ENCODE results near the gene CTNNA3.
"Not testable (repeated sequence)": the region's sequence is repeated elsewhere in the genome, so short reads cannot be mapped to it uniquely, and the experiment has no call there.

The CTNNA3 gene

DNA sequence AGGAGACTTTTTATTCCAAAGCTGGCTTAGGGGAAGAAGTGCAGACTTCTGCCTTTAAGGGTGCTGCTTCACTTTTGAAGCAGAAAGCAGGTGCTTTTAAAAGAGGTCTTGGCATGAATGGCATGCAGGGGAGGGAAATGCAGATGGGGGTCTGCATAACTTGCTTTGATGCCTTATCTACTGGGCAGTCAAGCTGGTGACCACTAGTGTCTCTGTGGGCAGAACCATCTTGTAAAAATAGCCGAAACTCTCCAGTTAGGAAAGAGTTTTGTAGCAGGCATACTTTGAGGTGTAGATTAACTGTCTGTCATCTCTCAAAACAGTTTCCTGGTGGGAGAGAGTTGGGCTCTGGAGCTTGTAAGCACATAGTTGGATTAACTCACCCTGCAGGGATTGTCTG is 9.9 kb upstream of the CTNNA3 start:
- no peaks in the 10 kb centered on the region for H3K36me3 ChIP-seq
- no peak overlapping the region for H3K4me3 ChIP-seq (ENCODE audit: low read depth, low read length)
- no peaks in the 10 kb centered on the region for H3K4me1 ChIP-seq
- H3K9me3 ChIP-seq, result no peaks in the 10 kb centered on the region
- no peak for DNase-seq
- H3K27me3 ChIP-seq, result no peaks in the 10 kb centered on the region
- TF ChIP-seq CTCF (IDR thresholded peaks at IDR 0.05; ENCODE audit: low read depth, low read length), result no peak

- H3K4me1 ChIP-seq; DNase-seq; H3K36me3 ChIP-seq; H3K4me3 ChIP-seq (ENCODE audit: low read depth, low read length); H3K9me3 ChIP-seq: not testable (repeated sequence)
- peaks cover 27% of the 10 kb centered on the region for H3K27me3 ChIP-seq
These were observed 3.7 kb upstream of the CTNNA3 start for GRCh38 chr10:67699613-67700270.

GRCh38 chr10:67698164-67698563 is 2.2 kb upstream of the CTNNA3 start:
- H3K4me3 ChIP-seq (ENCODE audit: low read depth, low read length), result no peak overlapping the region
- H3K9me3 ChIP-seq, result no peaks in the 10 kb centered on the region
- H3K27me3 ChIP-seq, result peaks cover 27% of the 10 kb centered on the region
- TF ChIP-seq CTCF (IDR thresholded peaks at IDR 0.05; ENCODE audit: low read depth, low read length), result no peak
- DNase-seq, result no peak
- H3K36me3 ChIP-seq, result no peaks in the 10 kb centered on the region
- H3K4me1 ChIP-seq, result no peaks in the 10 kb centered on the region

DNA sequence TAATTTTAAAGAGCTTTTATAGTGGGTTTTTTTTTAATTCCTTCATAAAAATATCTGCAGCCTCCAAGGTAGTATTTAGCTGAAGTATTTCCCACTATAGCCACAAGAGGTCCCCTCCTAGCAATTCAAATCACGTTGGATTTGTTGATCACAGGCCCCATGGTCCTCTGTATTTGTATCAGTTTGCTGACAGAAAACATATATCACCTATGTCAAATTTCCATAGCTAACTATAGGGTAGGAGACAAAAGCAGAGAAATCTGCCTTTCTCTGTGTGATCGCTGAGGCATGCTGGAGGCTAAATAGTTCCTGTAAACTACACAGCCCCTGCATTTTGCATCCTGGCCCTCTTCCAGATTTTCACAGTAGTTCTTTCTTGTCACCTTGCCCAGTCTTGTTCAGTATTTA is 1.7 kb upstream of the CTNNA3 start:
- no peaks in the 10 kb centered on the region for H3K9me3 ChIP-seq
- DNase-seq, result peak; percentile 12
- peak; percentile 70 for TF ChIP-seq CTCF (IDR thresholded peaks at IDR 0.05; ENCODE audit: low read depth, low read length)
- peaks cover 27% of the 10 kb centered on the region for H3K27me3 ChIP-seq
- H3K4me3 ChIP-seq (ENCODE audit: low read depth, low read length), result no peak overlapping the region
- H3K36me3 ChIP-seq, result no peaks in the 10 kb centered on the region
- no peaks in the 10 kb centered on the region for H3K4me1 ChIP-seq

DNA sequence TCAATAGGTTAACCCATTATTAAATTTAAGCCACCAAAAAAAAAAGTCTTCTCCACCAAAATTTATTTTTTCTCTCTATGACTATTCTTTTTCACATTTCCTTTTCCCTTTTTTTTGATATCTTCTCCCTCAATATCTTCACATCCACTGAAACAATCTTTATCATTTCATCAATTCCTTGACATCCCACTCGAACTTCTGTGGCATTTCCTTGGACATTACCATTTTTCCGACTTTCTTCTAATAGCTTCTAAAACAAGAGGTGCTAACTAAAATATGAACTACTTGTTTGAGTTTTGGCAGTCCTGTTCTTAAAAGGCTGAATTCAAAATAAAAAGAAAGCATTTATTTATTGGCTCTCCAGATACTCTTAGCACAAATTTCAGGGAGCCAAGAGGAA is 684 bp upstream of the CTNNA3 start:
- Histone ChIP-seq H3K36me3 (no peaks in the 10 kb centered on the region), H3K4me3 (ENCODE audit: low read depth, low read length) (no peak overlapping the region), H3K27me3 (peaks cover 27% of the 10 kb centered on the region), H3K4me1 (no peaks in the 10 kb centered on the region), H3K9me3 (no peaks in the 10 kb centered on the region)
- no peak for DNase-seq
- TF ChIP-seq CTCF (IDR thresholded peaks at IDR 0.05; ENCODE audit: low read depth, low read length), result no peak

GRCh38 chr10:67695555-67695954 is 440 bp downstream of the CTNNA3 start:
- no peak for TF ChIP-seq CTCF (IDR thresholded peaks at IDR 0.05; ENCODE audit: low read depth, low read length)
- DNase-seq, result no peak
- no peaks in the 10 kb centered on the region for H3K9me3 ChIP-seq

GRCh38 chr10:67691861-67692260 is 4.1 kb downstream of the CTNNA3 start:
- H3K27me3 ChIP-seq, result peaks cover 22% of the 10 kb centered on the region
- H3K4me3 ChIP-seq (ENCODE audit: low read depth, low read length); H3K36me3 ChIP-seq; H3K4me1 ChIP-seq; H3K9me3 ChIP-seq; DNase-seq: not testable (repeated sequence)

More at GRCh38 chr10:67695555-67695954, 440 bp downstream of the CTNNA3 start:
- H3K4me3 ChIP-seq (ENCODE audit: low read depth, low read length), result no peak overlapping the region
- no peaks in the 10 kb centered on the region for H3K36me3 ChIP-seq
- peaks cover 27% of the 10 kb centered on the region for H3K27me3 ChIP-seq
- no peaks in the 10 kb centered on the region for H3K4me1 ChIP-seq

DNA sequence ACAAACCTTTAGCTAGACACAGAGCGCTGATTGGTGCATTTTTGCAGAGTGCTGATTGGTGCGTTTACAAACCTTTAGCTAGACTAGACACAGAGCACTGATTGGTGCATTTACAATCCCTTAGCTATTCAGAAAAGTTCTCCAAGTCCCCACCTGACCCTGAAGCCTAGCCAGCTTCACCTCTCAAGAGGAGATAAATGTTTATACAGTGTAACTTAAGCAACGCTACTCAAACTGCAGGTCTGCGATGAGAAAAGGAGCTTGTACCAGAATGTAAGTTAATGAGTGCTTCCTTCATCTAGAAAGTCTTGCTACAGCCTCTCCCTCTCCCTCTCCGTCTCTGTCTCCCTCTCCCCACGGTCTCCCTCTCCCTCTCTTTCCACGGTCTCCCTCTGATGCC is 5.5 kb downstream of the CTNNA3 start:
- DNase-seq; H3K9me3 ChIP-seq; H3K4me1 ChIP-seq; H3K27me3 ChIP-seq; H3K36me3 ChIP-seq; H3K4me3 ChIP-seq (ENCODE audit: low read depth, low read length): not testable (repeated sequence)

DNA sequence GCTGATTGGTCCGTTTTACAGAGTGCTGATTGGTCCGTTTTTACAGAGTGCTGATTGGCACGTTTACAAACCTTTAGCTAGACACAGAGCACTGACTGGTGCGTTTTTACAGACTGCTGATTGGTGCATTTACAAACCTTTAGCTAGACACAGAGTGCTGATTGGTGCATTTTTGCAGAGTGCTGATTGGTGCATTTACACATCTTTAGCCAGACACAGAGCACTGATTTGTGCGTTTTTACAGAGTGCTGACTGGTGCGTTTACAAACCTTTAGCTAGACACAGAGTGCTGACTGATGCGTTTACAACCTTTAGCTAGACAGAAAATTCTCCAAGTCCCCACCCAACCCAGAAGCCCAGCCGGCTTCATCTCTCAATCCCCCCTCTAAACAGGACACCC is 11.9 kb downstream of the CTNNA3 start:
- H3K4me1 ChIP-seq, DNase-seq: not testable (repeated sequence)

More for the DNA sequence above, 11.9 kb downstream of the CTNNA3 start:
- not testable (repeated sequence) for H3K9me3 ChIP-seq; H3K4me3 ChIP-seq (ENCODE audit: low read depth, low read length); H3K36me3 ChIP-seq; H3K27me3 ChIP-seq

Data from BE2C (cell line).